CD14-positive monocyte (primary cell): Measurements from ENCODE around the gene UPP2. TPM values are rescaled to one million over a fixed set of nuclear protein-coding genes. Genes with fewer than 3 reads are reported as not detected.

ENCODE experiments used
- DNase-seq, 3 donors: peaks; one replicate each; pipeline ENCODE4 v3.0.0-alpha.2; 2011 to 2022
- H2AFZ ChIP-seq: 2 replicates; pipeline ENCODE4 v1.6.0; 2012; ENCODE audit warnings: mild to moderate bottlenecking, low read depth, low read length, inconsistent platforms; ENCODE audit not compliant: insufficient read depth, poor library complexity, severe bottlenecking
- H3K27ac ChIP-seq, 2 donors: 1 replicate in 1 of 2; 2 replicates in 1 of 2; pipeline ENCODE4 v1.5.1; 2012 to 2013; ENCODE audit warnings: low read length in 2 of 2, control low read depth in 1 of 2, inconsistent platforms in 1 of 2, low read depth in 1 of 2, mild to moderate bottlenecking in 1 of 2
- H3K27me3 ChIP-seq, 2 donors: one replicate each; pipeline versions ENCODE4 v1.6.0 to v1.6.1; 2011 to 2013; ENCODE audit warnings: low read length in 2 of 2; ENCODE audit not compliant: control insufficient read depth in 2 of 2, insufficient read depth in 2 of 2
- H3K36me3 ChIP-seq, 2 donors: replicated peaks in 1 of 2; 1 replicate in 1 of 2; 2 replicates in 1 of 2; pipeline versions ENCODE4 v1.5.1 to v1.6.1; 2012 to 2013; ENCODE audit warnings: low read length in 2 of 2, control low read depth in 1 of 2, inconsistent platforms in 1 of 2, mild to moderate bottlenecking in 1 of 2; ENCODE audit not compliant: insufficient read depth in 2 of 2, control insufficient read depth in 1 of 2
- H3K4me1 ChIP-seq, 2 donors: 1 replicate in 1 of 2; 2 replicates in 1 of 2; pipeline versions ENCODE4 v1.5.1 to v1.6.1; 2012 to 2013; ENCODE audit warnings: low read length in 2 of 2, control low read depth in 1 of 2, inconsistent platforms in 1 of 2, mild to moderate bottlenecking in 1 of 2, moderate library complexity in 1 of 2; ENCODE audit not compliant: insufficient read depth in 2 of 2, control insufficient read depth in 1 of 2
- H3K4me2 ChIP-seq: replicated peaks from 2 replicates; pipeline ENCODE3; 2012; ENCODE audit warnings: low read length, moderate library complexity, mild to moderate bottlenecking; ENCODE audit not compliant: poor library complexity, severe bottlenecking; ENCODE audit errors: extremely low read depth
- H3K4me3 ChIP-seq, 3 experiments: fragments of 200-600 bp in 1 of 3; sonication (generic) in 1 of 3; replicated peaks in 1 of 3; 1 replicate in 2 of 3; 2 replicates in 1 of 3; pipeline ENCODE4 v1.5.1; 2011 to 2013; ENCODE audit warnings: low read length in 3 of 3, mild to moderate bottlenecking in 3 of 3, control low read depth in 2 of 3, low read depth in 2 of 3, inconsistent platforms in 1 of 3, moderate library complexity in 1 of 3
- H3K79me2 ChIP-seq: 2 replicates; pipeline ENCODE4 v1.6.0; 2012; ENCODE audit warnings: mild to moderate bottlenecking, control low read depth, inconsistent platforms, low read length, moderate library complexity; ENCODE audit not compliant: insufficient read depth
- H3K9ac ChIP-seq: 2 replicates; pipeline ENCODE4 v1.6.0; 2017; ENCODE audit warnings: low read length, mild to moderate bottlenecking; ENCODE audit not compliant: insufficient read depth, poor library complexity, severe bottlenecking
- H3K9me3 ChIP-seq, 2 donors: replicated peaks in 1 of 2; 1 replicate in 1 of 2; 2 replicates in 1 of 2; pipeline versions ENCODE4 v1.5.1 to v1.6.1; 2012 to 2013; ENCODE audit warnings: low read length in 2 of 2, control low read depth in 1 of 2; ENCODE audit not compliant: control insufficient read depth in 1 of 2, insufficient read depth in 1 of 2
- H4K20me1 ChIP-seq: 2 replicates; pipeline ENCODE4 v1.6.0; 2012; ENCODE audit warnings: mild to moderate bottlenecking, low read length, control low read depth, moderate library complexity; ENCODE audit not compliant: insufficient read depth
- H3K27ac Mint-ChIP-seq, 7 donors: one replicate each; pipeline ENCODE4 v1.8.0; 2020; ENCODE audit warnings: mild to moderate bottlenecking in 7 of 7, mixed read lengths in 7 of 7, moderate library complexity in 6 of 7, inconsistent platforms in 2 of 7
- H3K27me3 Mint-ChIP-seq, 3 donors: one replicate each; pipeline ENCODE4 v1.8.0; 2021 to 2022; ENCODE audit warnings: low read depth in 3 of 3, mild to moderate bottlenecking in 3 of 3, mixed read lengths in 3 of 3, moderate library complexity in 3 of 3, inconsistent platforms in 1 of 3
- H3K36me3 Mint-ChIP-seq, 2 donors: one replicate each; pipeline ENCODE4 v1.8.0; 2020; ENCODE audit warnings: mixed read lengths in 2 of 2, inconsistent platforms in 1 of 2, mild to moderate bottlenecking in 1 of 2
- H3K4me1 Mint-ChIP-seq: one replicate; pipeline ENCODE4 v1.8.0; 2020; ENCODE audit warnings: mild to moderate bottlenecking, mixed read lengths
- H3K4me3 Mint-ChIP-seq, 2 donors: one replicate each; pipeline ENCODE4 v1.8.0; 2020; ENCODE audit warnings: mild to moderate bottlenecking in 2 of 2, mixed read lengths in 2 of 2, moderate library complexity in 1 of 2
- H3K9me3 Mint-ChIP-seq, 7 donors: one replicate each; pipeline ENCODE4 v1.8.0; 2020 to 2022; ENCODE audit warnings: mixed read lengths in 7 of 7, mild to moderate bottlenecking in 6 of 7, moderate library complexity in 6 of 7, inconsistent platforms in 2 of 7
- CTCF ChIP-seq: fragments of 200-600 bp; IDR thresholded peaks from one replicate; pipeline ENCODE4 v1.8.0; 2022; ENCODE audit warnings: antibody characterized with exemption, mild to moderate bottlenecking
- WGBS: methylation state at CpG from one replicate; pipeline ENCODE4 v1.1.5; 2013; ENCODE audit warnings: missing lambda C conversion rate; ENCODE audit not compliant: insufficient coverage; 5-methylcytosine and 5-hydroxymethylcytosine counted together
- intact Hi-C, 2 donors: fragments of 100-400 bp; cut with micrococcal nuclease; formaldehyde crosslinking; loops; one replicate each; pipeline versions ENCODE4 v1.15.0 to v1.15.1; 2023
- polyA plus RNA-seq, 3 donors: library from polyadenylated mRNA; depleted of rRNA in 1 of 3; unstranded in 2 of 3; stranded (reverse) in 1 of 3; fragments of 300-500 nt in 2 of 3; fragments of >200 nt in 1 of 3; fragmentation: Illumina TruSeq in 2 of 3; gene quantifications; 1 replicate in 2 of 3; 2 replicates in 1 of 3; pipeline ENCODE4 v1.2.3, GENCODE V29; 2012 to 2021

UPP2 gene
- polyA plus RNA-seq, 3 donors = not detected

- H3K79me2 ChIP-seq = no peaks in the 10 kb centered on the region
- Mint-ChIP-seq H3K27me3 (no peaks in the 10 kb centered on the region), H3K36me3 (no peaks in the 10 kb centered on the region), H3K4me3 (no peak overlapping the region), H3K27ac (no peak overlapping the region), H3K9me3 (peaks cover 0 to 4% (median 0%) of the 10 kb centered on the region in 7 donors), H3K4me1 (no peaks in the 10 kb centered on the region)
- H3K27ac ChIP-seq = no peak overlapping the region
- no peaks in the 10 kb centered on the region for H4K20me1 ChIP-seq
- H3K4me1 ChIP-seq = no peaks in the 10 kb centered on the region
- no peak overlapping the region for H3K9ac ChIP-seq
- no peak overlapping the region for H3K4me3 ChIP-seq
- intact Hi-C loops = no loop called here
- H3K27me3 ChIP-seq = no peaks in the 10 kb centered on the region
- no peak for DNase-seq
- H3K36me3 ChIP-seq = no peaks in the 10 kb centered on the region
- H3K9me3 ChIP-seq = no peaks in the 10 kb centered on the region
- H2AFZ ChIP-seq = no peak overlapping the region
- WGBS = no CpG with 5 or more reads among the region's 3 CpGs
- TF ChIP-seq CTCF = no peak
- no peak overlapping the region for H3K4me2 ChIP-seq
Observed at GRCh38 chr2:158066046-158066713, 35.5 kb upstream of the UPP2 start.

GRCh38 chr2:158071018-158071417 lies 30.7 kb upstream of the UPP2 start:
- H3K9me3 ChIP-seq = no peaks in the 10 kb centered on the region
- H3K4me1 Mint-ChIP-seq = no peaks in the 10 kb centered on the region
- intact Hi-C loops = no loop called here
- no peaks in the 10 kb centered on the region for H3K27me3 ChIP-seq
- H3K36me3 Mint-ChIP-seq = no peaks in the 10 kb centered on the region
- H3K9me3 Mint-ChIP-seq = peaks cover 0 to 6% (median under 1%) of the 10 kb centered on the region in 7 donors
- no peak overlapping the region for H3K9ac ChIP-seq
- H3K27ac ChIP-seq = no peak overlapping the region
- no peak for TF ChIP-seq CTCF
- H3K36me3 ChIP-seq = no peaks in the 10 kb centered on the region
- H3K79me2 ChIP-seq = no peaks in the 10 kb centered on the region
- H4K20me1 ChIP-seq = no peaks in the 10 kb centered on the region
- no peak overlapping the region for H3K4me2 ChIP-seq
- no peak for DNase-seq
- peaks cover 0 to 2% (median 0%) of the 10 kb centered on the region in 3 donors for H3K27me3 Mint-ChIP-seq
- no peaks in the 10 kb centered on the region for H3K4me1 ChIP-seq
- no peak overlapping the region for H3K27ac Mint-ChIP-seq
- no peak overlapping the region for H3K4me3 ChIP-seq
- no peak overlapping the region for H2AFZ ChIP-seq
- 91% methylated on average over 4 of the region's 5 CpGs for WGBS
- no peak overlapping the region for H3K4me3 Mint-ChIP-seq
